HepG2 (cell line): ENCODE results near the gene SMIM1. TPM values are rescaled to one million over a fixed set of nuclear protein-coding genes. Genes with fewer than 3 reads are reported as not detected.

Experiments
- AFF4 ChIP-seq: sonication (generic); formaldehyde crosslinking; IDR thresholded peaks from 2 replicates; pipeline ENCODE4 v1.4.0; 2020; ENCODE audit warnings: missing genetic modification reagents
- CC2D1A ChIP-seq: sonication (generic); formaldehyde crosslinking; IDR thresholded peaks from 2 replicates; pipeline ENCODE4 v1.8.1; 2023; ENCODE audit warnings: mild to moderate bottlenecking, missing genetic modification reagents
- HDAC6 ChIP-seq: fragments of 200-600 bp; sonication (generic); IDR thresholded peaks from 2 replicates; pipeline ENCODE4 v1.7.0; 2017; ENCODE audit warnings: mild to moderate bottlenecking, antibody characterized with exemption, low read length, low read depth
- KLF11 ChIP-seq: IDR thresholded peaks from 2 replicates; pipeline ENCODE4 v1.6.1; 2016; ENCODE audit warnings: missing compliant biosample characterization
- NR3C1 ChIP-seq: sonication (generic); formaldehyde crosslinking; IDR thresholded peaks from 2 replicates; pipeline ENCODE4 v1.4.0; 2020; ENCODE audit warnings: missing genetic modification reagents
- PATZ1 ChIP-seq: sonication (generic); formaldehyde crosslinking; IDR thresholded peaks from 2 replicates; pipeline ENCODE4 v1.4.0; 2020; ENCODE audit warnings: missing genetic modification reagents
- SATB2 ChIP-seq: sonication (generic); formaldehyde crosslinking; IDR thresholded peaks from 2 replicates; pipeline ENCODE4 v1.5.0; 2020; ENCODE audit warnings: missing genetic modification reagents
- ZBTB43 ChIP-seq: sonication (generic); formaldehyde crosslinking; conservative IDR thresholded peaks from 2 replicates; pipeline ENCODE4 v1.4.0; 2020; ENCODE audit warnings: missing genetic modification reagents
- ZBTB7B ChIP-seq: sonication (generic); formaldehyde crosslinking; IDR thresholded peaks from 2 replicates; pipeline ENCODE4 v1.4.0; 2020; ENCODE audit warnings: missing genetic modification reagents
- ZNF234 ChIP-seq: sonication (generic); formaldehyde crosslinking; conservative IDR thresholded peaks from 2 replicates; pipeline ENCODE4 v1.5.1; 2020; ENCODE audit warnings: mild to moderate bottlenecking, missing genetic modification reagents
- ZNF547 ChIP-seq: sonication (generic); formaldehyde crosslinking; IDR thresholded peaks from 2 replicates; pipeline ENCODE4 v1.5.1; 2020; ENCODE audit warnings: mild to moderate bottlenecking, missing genetic modification reagents
- polyA plus RNA-seq, 8 experiments: library from polyadenylated mRNA; depleted of rRNA in 3 of 8; stranded (reverse) in 7 of 8; unstranded in 1 of 8; fragments of >200 nt; fragmentation: Illumina TruSeq in 4 of 8; extraction: Trizol in 4 of 8; gene quantifications; 2 replicates each; pipeline versions ENCODE4 v1.2.1 to v1.2.3, GENCODE V29; 2011 to 2016; ENCODE audit warnings: low read depth in 4 of 8, missing spikeins in 1 of 8, mixed read lengths in 1 of 8; ENCODE audit not compliant: insufficient read depth in 1 of 8
- total RNA-seq, 5 experiments: library from RNA; depleted of rRNA; stranded (reverse); fragments of >200 nt; fragmentation: Illumina TruSeq; extraction: Trizol; gene quantifications; 2 replicates each; pipeline ENCODE4 v1.2.3, GENCODE V29; 2016; ENCODE audit warnings: low read depth in 1 of 5
- TF ChIP-seq, protein P1 (sequence below): sonication (generic); formaldehyde crosslinking; conservative IDR thresholded peaks from 2 replicates; pipeline ENCODE4 v1.8.1; 2023; ENCODE audit warnings: missing genetic modification reagents
- TF ChIP-seq, protein P2 (sequence below): IDR thresholded peaks from 2 replicates; pipeline ENCODE4 v1.6.1; 2012; ENCODE audit warnings: inconsistent platforms

Gene SMIM1
- total and polyA plus RNA-seq, 2 of the 13 experiments (the other 11 are each of a cell fraction or from before 2014, with no cell fraction given) = 12.4 to 56.3 TPM

GRCh38 chr1:3774276-3774945, 1.9 kb downstream of the SMIM1 start (continued):
- 0 out of 2 replicates have a peak, but pooled peaks have one; percentile 24 for TF ChIP-seq ZBTB7B
- no peak for TF ChIP-seq CC2D1A (CRISPR knock-in tag)
- no peak for TF ChIP-seq KLF11 (CRISPR knock-in tag)
- TF ChIP-seq ZBTB43 = no peak
- no peak for TF ChIP-seq SATB2 (CRISPR knock-in tag)
- no peak for TF ChIP-seq ZNF547
- TF ChIP-seq AFF4 (CRISPR knock-in tag) = no peak
- no peak for TF ChIP-seq HDAC6
- no peak for TF ChIP-seq ZNF234 (CRISPR knock-in tag)
- TF ChIP-seq, protein P1, sequence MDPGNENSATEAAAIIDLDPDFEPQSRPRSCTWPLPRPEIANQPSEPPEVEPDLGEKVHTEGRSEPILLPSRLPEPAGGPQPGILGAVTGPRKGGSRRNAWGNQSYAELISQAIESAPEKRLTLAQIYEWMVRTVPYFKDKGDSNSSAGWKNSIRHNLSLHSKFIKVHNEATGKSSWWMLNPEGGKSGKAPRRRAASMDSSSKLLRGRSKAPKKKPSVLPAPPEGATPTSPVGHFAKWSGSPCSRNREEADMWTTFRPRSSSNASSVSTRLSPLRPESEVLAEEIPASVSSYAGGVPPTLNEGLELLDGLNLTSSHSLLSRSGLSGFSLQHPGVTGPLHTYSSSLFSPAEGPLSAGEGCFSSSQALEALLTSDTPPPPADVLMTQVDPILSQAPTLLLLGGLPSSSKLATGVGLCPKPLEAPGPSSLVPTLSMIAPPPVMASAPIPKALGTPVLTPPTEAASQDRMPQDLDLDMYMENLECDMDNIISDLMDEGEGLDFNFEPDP (CRISPR knock-in tag) = 0 out of 2 replicates have a peak, but pooled peaks have one; percentile 71
- TF ChIP-seq, protein P2, sequence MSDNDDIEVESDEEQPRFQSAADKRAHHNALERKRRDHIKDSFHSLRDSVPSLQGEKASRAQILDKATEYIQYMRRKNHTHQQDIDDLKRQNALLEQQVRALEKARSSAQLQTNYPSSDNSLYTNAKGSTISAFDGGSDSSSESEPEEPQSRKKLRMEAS = no peak
- TF ChIP-seq PATZ1 (CRISPR knock-in tag) = peak; percentile 88; the same call in 1 of the 2 replicates
- no peak for TF ChIP-seq NR3C1 (CRISPR knock-in tag)
